ENCODE measurements around the gene CACNA1G. TPM values are rescaled to one million over a fixed set of nuclear protein-coding genes. Genes with fewer than 3 reads are reported as not detected.

CACNA1G gene
- total RNA-seq, 1 experiment from 2014 or later = not detected

DNA sequence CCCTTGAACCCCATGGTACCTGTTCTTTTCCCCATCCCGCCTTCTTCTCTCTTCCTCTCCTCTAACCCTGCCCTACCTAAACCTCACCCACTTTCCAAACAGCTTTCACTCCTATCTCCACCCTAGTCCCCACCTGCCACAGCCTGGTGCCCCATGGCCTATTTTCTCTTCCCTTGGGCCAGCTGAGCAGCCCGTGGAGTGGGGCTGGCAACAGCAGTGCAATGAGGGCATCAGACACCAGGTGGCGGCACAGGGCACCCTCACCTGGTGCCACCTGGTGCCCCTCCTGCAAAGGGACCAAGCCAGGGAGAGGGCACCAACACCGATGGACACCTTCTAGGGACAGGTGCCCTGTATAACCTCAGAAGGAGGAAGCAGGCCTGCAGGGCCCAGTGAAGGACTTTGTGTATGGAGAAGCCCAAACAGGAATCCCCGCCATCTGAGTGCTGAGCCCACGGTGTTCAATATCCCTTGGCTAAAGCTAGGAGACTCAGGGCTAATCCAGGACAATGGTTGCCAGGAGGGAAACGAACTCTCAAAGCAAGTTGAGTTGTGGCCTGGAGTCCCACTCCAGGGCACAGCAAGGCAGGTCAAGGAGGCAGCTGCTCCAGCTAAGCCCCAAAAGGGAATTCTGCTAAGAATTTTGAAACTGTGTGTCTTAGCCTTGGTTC is 70.1 kb downstream of the CACNA1G start:
- Mint-ChIP-seq H3K4me1 (ENCODE audit: insufficient read depth, unreplicated experiment) (peaks cover 18% of the 10 kb centered on the region), H3K27me3 (ENCODE audit: insufficient read depth, unreplicated experiment) (no peaks in the 10 kb centered on the region), H3K4me3 (ENCODE audit: unreplicated experiment) (no peak overlapping the region), H3K36me3 (ENCODE audit: insufficient read depth, unreplicated experiment) (no peaks in the 10 kb centered on the region), H3K27ac (ENCODE audit: low read depth, unreplicated experiment) (no peak overlapping the region), H3K9me3 (ENCODE audit: unreplicated experiment) (no peaks in the 10 kb centered on the region)
- ChIA-PET CTCF (interaction anchor here (0.6 to 10.0 kb wide), 36 partner anchors 8 to 284 kb away, joined by 3 to 248 read pairs (median 4); partner anchors contain the start of gene SPATA20), POLR2A (interaction anchor here (0.5 to 2.3 kb wide), 6 partner anchors 8 to 76 kb away, joined by 3 to 11 read pairs (median 6); partner anchors contain the start of gene ANKRD40)
- peak; percentile 69 for DNase-seq (ENCODE audit: unreplicated experiment)
- no TSS peak for BruUV-seq (replicated peaks)
- intact Hi-C loops (cut with micrococcal nuclease) = loop anchor here (1.0 kb wide), 2 partner anchors 51 to 65 kb away; no protein-coding TSS in a partner anchor
- TF ChIP-seq, protein P1, sequence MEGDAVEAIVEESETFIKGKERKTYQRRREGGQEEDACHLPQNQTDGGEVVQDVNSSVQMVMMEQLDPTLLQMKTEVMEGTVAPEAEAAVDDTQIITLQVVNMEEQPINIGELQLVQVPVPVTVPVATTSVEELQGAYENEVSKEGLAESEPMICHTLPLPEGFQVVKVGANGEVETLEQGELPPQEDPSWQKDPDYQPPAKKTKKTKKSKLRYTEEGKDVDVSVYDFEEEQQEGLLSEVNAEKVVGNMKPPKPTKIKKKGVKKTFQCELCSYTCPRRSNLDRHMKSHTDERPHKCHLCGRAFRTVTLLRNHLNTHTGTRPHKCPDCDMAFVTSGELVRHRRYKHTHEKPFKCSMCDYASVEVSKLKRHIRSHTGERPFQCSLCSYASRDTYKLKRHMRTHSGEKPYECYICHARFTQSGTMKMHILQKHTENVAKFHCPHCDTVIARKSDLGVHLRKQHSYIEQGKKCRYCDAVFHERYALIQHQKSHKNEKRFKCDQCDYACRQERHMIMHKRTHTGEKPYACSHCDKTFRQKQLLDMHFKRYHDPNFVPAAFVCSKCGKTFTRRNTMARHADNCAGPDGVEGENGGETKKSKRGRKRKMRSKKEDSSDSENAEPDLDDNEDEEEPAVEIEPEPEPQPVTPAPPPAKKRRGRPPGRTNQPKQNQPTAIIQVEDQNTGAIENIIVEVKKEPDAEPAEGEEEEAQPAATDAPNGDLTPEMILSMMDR (IDR thresholded peaks at IDR 0.05; ENCODE audit: unreplicated experiment) = peak; percentile 91

DNA sequence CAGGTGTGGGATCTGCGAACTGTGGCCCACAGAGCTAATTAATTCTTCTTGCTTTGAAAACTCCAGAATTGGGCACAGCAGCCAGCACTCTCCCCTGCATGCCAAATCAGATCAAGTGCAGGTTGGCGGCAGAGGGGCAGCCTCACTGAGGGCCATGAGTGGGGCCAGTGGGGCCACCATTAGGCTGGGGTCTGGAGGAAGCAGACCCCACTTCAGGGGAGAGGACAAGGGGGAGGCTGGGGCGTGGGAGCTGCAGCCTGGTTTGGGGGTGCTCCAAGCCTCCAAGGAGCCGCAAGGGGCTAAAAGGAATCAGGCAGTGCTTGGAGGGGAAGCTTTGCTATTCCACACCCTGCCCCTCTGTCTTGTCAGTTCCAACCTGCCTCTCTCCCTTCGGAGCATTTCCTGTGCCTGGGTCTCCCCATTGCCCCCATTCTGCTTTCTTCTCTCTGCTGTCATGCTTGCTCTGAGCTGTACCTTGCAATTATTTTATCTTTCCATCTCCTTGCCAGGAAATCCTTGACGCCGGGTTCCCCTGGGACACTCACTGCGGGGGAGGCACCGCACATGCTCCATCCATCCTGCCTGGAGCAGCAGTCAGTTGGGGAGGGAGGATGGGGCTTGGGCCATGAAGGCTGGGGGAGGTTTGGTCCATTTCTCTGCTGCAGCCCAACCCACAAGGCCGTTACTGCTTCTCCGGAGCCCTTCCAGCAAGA is 70.8 kb downstream of the CACNA1G start:
- no peak for DNase-seq (ENCODE audit: unreplicated experiment)
- no peaks in the 10 kb centered on the region for H3K9me3 Mint-ChIP-seq (ENCODE audit: unreplicated experiment)
- no peak overlapping the region for H3K4me3 Mint-ChIP-seq (ENCODE audit: unreplicated experiment)
- CTCF ChIA-PET = interaction anchor here (0.5 to 10.0 kb wide), 25 partner anchors 10 to 285 kb away, joined by 3 to 248 read pairs (median 4); partner anchors contain the start of gene SPATA20
- TF ChIP-seq, protein P1 (IDR thresholded peaks at IDR 0.05; ENCODE audit: unreplicated experiment) = no peak
- H3K4me1 Mint-ChIP-seq (ENCODE audit: insufficient read depth, unreplicated experiment) = peaks cover 25% of the 10 kb centered on the region
- intact Hi-C loops (cut with micrococcal nuclease) = no loop called here
- no peak overlapping the region for H3K27ac Mint-ChIP-seq (ENCODE audit: low read depth, unreplicated experiment)
- peaks cover 6% of the 10 kb centered on the region for H3K36me3 Mint-ChIP-seq (ENCODE audit: insufficient read depth, unreplicated experiment)
- no peaks in the 10 kb centered on the region for H3K27me3 Mint-ChIP-seq (ENCODE audit: insufficient read depth, unreplicated experiment)
- BruUV-seq (replicated peaks) = no TSS peak
- POLR2A ChIA-PET = interaction anchor here (0.6 to 2.3 kb wide), 6 partner anchors 8 to 144 kb away, joined by 3 to 11 read pairs (median 6); partner anchors contain the start of gene ANKRD40

DNA sequence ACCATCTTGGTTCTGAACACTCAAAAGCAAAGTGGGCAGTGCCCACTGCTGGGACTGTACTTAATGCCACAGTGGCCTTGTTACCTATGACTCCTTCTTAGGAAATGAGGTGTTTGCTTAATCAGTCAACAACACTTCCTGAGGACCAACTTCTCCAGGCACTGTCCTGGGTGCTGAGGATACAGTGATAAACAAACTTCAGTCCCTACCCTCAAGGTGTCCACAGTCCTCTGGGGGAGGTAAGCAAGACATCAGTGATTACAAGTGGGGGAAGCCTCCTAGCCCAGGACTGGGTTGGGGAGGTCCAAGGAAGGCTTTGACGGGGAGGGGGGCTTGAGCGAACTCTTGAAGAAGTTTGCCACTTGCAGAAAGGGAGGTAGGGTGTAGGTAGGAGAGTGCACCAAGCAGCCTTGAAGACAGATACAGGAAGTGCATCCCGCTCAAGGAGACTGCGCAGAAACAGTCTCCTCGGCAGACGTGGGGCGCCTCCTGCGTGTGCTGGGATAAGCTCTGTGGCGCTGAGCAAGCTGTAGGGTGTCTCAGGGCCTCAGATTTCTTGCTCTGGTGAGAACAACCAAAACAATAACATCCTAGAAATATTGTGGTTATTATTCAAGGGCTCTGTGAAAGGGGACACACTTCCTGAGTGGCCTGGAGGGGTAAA is 71.5 kb downstream of the CACNA1G start:
- peaks cover 29% of the 10 kb centered on the region for H3K4me1 Mint-ChIP-seq (ENCODE audit: insufficient read depth, unreplicated experiment)
- ChIA-PET POLR2A (interaction anchor here (0.6 to 2.3 kb wide), 6 partner anchors 29 to 145 kb away, joined by 3 to 11 read pairs (median 6); partner anchors contain the start of gene ANKRD40), CTCF (interaction anchor here (0.5 to 10.0 kb wide), 16 partner anchors 9 to 149 kb away, joined by 3 to 248 read pairs (median 12); partner anchors contain the start of gene SPATA20)
- TF ChIP-seq, protein P1 (IDR thresholded peaks at IDR 0.05; ENCODE audit: unreplicated experiment) = no peak
- no peak for DNase-seq (ENCODE audit: unreplicated experiment)
- no peaks in the 10 kb centered on the region for H3K27me3 Mint-ChIP-seq (ENCODE audit: insufficient read depth, unreplicated experiment)
- H3K27ac Mint-ChIP-seq (ENCODE audit: low read depth, unreplicated experiment) = no peak overlapping the region
- peaks cover 12% of the 10 kb centered on the region for H3K36me3 Mint-ChIP-seq (ENCODE audit: insufficient read depth, unreplicated experiment)
- intact Hi-C loops (cut with micrococcal nuclease) = no loop called here
- H3K9me3 Mint-ChIP-seq (ENCODE audit: unreplicated experiment) = no peaks in the 10 kb centered on the region
- H3K4me3 Mint-ChIP-seq (ENCODE audit: unreplicated experiment) = no peak overlapping the region
- BruUV-seq (replicated peaks) = no TSS peak

Measured in MCF 10A (cell line).